Stimulated activated effector memory CD8-positive, alpha-beta T cell treated with anti-CD3 and anti-CD28 coated beads, Interleukin-12 subunit alpha, Interleukin-12 subunit beta, amount 100 ng/mL, for 72 hours (primary cell): Measurements from ENCODE around the gene SASH1.
"Not testable (repeated sequence)": the region's sequence is repeated elsewhere in the genome, so short reads cannot be mapped to it uniquely, and the experiment has no call there.

Source experiments
- ATAC-seq: fragments of 150-1000 bp; cut with Tn5 transposase; 2 replicates; pipeline ENCODE4 v1.10.0; 2021
- DNase-seq, 2 donors: peaks; one replicate each; pipeline ENCODE4 v3.0.0; 2021 to 2022; ENCODE audit warnings: low spot score in 2 of 2
- H3K27ac Mint-ChIP-seq: one replicate; pipeline ENCODE4 v1.8.0; 2022; ENCODE audit warnings: mild to moderate bottlenecking, mixed read lengths
- H3K36me3 Mint-ChIP-seq: one replicate; pipeline ENCODE4 v1.8.0; 2022; ENCODE audit warnings: mild to moderate bottlenecking, mixed read lengths
- H3K4me1 Mint-ChIP-seq: one replicate; pipeline ENCODE4 v1.8.0; 2022; ENCODE audit warnings: mixed read lengths
- H3K4me3 Mint-ChIP-seq: one replicate; pipeline ENCODE4 v1.8.0; 2022; ENCODE audit warnings: mild to moderate bottlenecking, mixed read lengths
- H3K9me3 Mint-ChIP-seq: one replicate; pipeline ENCODE4 v1.8.0; 2022; ENCODE audit warnings: mixed read lengths

Gene SASH1

DNA sequence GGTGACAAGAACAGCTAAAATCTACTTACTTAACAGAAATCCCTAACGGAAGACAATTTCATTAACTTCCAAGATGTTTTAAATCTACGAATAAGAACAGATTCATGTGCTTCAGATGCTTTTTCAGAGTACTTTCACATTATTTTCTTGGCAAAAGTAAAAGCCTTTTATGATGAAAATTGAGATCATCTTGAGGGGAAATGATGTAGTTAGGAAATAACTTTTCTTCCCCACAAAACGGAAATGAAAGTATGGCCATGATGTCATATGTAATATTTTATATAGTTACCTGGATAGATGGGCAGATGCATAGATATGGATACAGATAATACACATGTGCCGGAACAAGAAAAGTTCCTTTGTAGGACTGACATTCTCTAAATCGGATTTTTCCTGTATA lies 32.8 kb downstream of the SASH1 start:
- no peaks in the 10 kb centered on the region for H3K36me3 Mint-ChIP-seq
- no peak overlapping the region for H3K4me3 Mint-ChIP-seq
- H3K27ac Mint-ChIP-seq = no peak overlapping the region
- DNase-seq = no peak
- no peaks in the 10 kb centered on the region for H3K4me1 Mint-ChIP-seq
- H3K9me3 Mint-ChIP-seq = no peaks in the 10 kb centered on the region
- no peak for ATAC-seq

- DNase-seq (no peak), ATAC-seq (no peak)
- Mint-ChIP-seq H3K9me3 (no peaks in the 10 kb centered on the region), H3K36me3 (no peaks in the 10 kb centered on the region), H3K4me1 (no peaks in the 10 kb centered on the region), H3K27ac (no peak overlapping the region), H3K4me3 (no peak overlapping the region)
Observed at GRCh38 chr6:148379481-148379880, 36.8 kb downstream of the SASH1 start.

GRCh38 chr6:148379966-148380713 lies 37.5 kb downstream of the SASH1 start:
- no peak for ATAC-seq
- DNase-seq = no peak
- no peak overlapping the region for H3K27ac Mint-ChIP-seq
- H3K4me3 Mint-ChIP-seq = no peak overlapping the region
- H3K36me3 Mint-ChIP-seq = no peaks in the 10 kb centered on the region
- no peaks in the 10 kb centered on the region for H3K4me1 Mint-ChIP-seq
- H3K9me3 Mint-ChIP-seq = no peaks in the 10 kb centered on the region

GRCh38 chr6:148382051-148382450 lies 39.4 kb downstream of the SASH1 start:
- not testable (repeated sequence) for ATAC-seq, H3K36me3 Mint-ChIP-seq, DNase-seq, H3K4me1 Mint-ChIP-seq, H3K27ac Mint-ChIP-seq, H3K4me3 Mint-ChIP-seq, H3K9me3 Mint-ChIP-seq

DNA sequence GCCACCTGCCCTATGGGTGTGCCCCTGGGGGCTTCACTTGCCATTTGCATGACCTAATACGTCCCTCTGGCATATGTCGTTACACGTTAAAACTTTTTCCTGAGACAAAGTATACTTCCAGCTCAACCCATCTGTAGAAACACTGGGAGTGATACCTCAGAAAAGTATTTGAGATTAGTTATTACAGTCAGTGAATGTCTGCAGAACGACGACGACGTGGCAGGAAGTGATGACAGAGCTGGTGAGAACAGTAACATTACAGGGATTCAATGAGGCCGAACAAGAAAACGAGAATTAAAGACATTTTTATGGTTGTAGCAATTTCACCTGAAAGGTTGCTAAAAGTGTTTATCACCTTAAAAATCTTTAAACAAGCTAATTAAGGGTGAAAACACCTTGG lies 40.2 kb downstream of the SASH1 start:
- H3K9me3 Mint-ChIP-seq = no peaks in the 10 kb centered on the region
- ATAC-seq (no peak), DNase-seq (no peak)
- no peak overlapping the region for H3K4me3 Mint-ChIP-seq
- H3K36me3 Mint-ChIP-seq = no peaks in the 10 kb centered on the region
- no peaks in the 10 kb centered on the region for H3K4me1 Mint-ChIP-seq
- no peak overlapping the region for H3K27ac Mint-ChIP-seq

GRCh38 chr6:148383658-148384368 lies 41.2 kb downstream of the SASH1 start:
- no peaks in the 10 kb centered on the region for H3K4me1 Mint-ChIP-seq
- no peaks in the 10 kb centered on the region for H3K36me3 Mint-ChIP-seq
- H3K4me3 Mint-ChIP-seq = no peak overlapping the region
- H3K9me3 Mint-ChIP-seq = no peaks in the 10 kb centered on the region
- no peak overlapping the region for H3K27ac Mint-ChIP-seq
- no peak for ATAC-seq
- no peak for DNase-seq

DNA sequence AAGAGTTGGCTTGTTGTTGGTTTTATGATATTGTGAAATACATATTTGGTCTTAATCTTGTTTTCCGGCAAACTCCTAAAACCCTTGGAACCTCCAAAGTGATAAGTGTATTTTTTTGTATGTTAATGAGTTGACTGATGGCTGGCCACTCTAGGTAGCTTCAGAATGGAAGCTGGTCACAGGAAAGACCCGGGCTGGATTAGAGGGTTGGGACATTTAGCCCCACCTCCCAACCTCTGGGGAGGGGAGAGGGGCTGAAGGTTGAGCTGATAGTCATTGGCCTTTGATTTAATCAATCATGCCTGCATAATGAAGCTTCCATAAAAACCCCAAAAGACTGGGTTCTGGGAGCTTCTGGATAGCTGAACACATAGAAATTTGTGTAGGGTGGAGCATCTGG lies 42.7 kb downstream of the SASH1 start:
- no peaks in the 10 kb centered on the region for H3K4me1 Mint-ChIP-seq
- no peak overlapping the region for H3K4me3 Mint-ChIP-seq
- ATAC-seq (no peak), DNase-seq (no peak)
- no peaks in the 10 kb centered on the region for H3K36me3 Mint-ChIP-seq
- H3K27ac Mint-ChIP-seq = no peak overlapping the region
- H3K9me3 Mint-ChIP-seq = no peaks in the 10 kb centered on the region

DNA sequence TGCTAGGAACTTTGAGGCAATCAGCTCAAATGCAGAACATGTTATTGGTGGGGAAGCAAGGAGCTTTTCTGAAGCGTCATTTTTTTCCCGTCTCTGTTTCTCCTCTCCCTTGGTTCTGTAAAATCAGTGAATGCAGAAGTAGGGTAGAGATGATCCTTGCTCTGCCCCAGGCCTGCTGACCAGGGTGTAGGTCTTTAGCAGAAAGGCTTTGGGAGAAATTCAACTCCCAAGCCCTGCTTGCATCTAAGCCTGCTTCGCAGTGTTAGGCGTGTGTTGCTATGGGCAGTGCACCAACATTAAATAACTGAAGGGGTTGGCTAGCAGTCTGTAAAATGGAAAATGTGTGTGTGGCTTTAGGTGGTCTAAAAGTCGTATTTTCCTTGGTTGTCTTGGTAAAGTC lies 45.9 kb downstream of the SASH1 start:
- H3K4me3 Mint-ChIP-seq = no peak overlapping the region
- H3K27ac Mint-ChIP-seq = no peak overlapping the region
- no peak for DNase-seq
- H3K36me3 Mint-ChIP-seq = no peaks in the 10 kb centered on the region
- no peaks in the 10 kb centered on the region for H3K4me1 Mint-ChIP-seq
- no peaks in the 10 kb centered on the region for H3K9me3 Mint-ChIP-seq
- no peak for ATAC-seq

GRCh38 chr6:148389086-148389485 lies 46.4 kb downstream of the SASH1 start:
- ATAC-seq (no peak), DNase-seq (no peak)
- Mint-ChIP-seq H3K27ac (no peak overlapping the region), H3K4me1 (no peaks in the 10 kb centered on the region), H3K36me3 (no peaks in the 10 kb centered on the region), H3K4me3 (no peak overlapping the region), H3K9me3 (no peaks in the 10 kb centered on the region)

GRCh38 chr6:148389917-148390316 lies 47.3 kb downstream of the SASH1 start:
- H3K4me3 Mint-ChIP-seq = no peak overlapping the region
- H3K36me3 Mint-ChIP-seq = no peaks in the 10 kb centered on the region
- no peaks in the 10 kb centered on the region for H3K9me3 Mint-ChIP-seq
- no peak overlapping the region for H3K27ac Mint-ChIP-seq
- H3K4me1 Mint-ChIP-seq = no peaks in the 10 kb centered on the region
- ATAC-seq (no peak), DNase-seq (no peak)

GRCh38 chr6:148392127-148392526 lies 49.5 kb downstream of the SASH1 start:
- not testable (repeated sequence) for H3K4me3 Mint-ChIP-seq, H3K36me3 Mint-ChIP-seq, DNase-seq, H3K27ac Mint-ChIP-seq, ATAC-seq, H3K4me1 Mint-ChIP-seq, H3K9me3 Mint-ChIP-seq

DNA sequence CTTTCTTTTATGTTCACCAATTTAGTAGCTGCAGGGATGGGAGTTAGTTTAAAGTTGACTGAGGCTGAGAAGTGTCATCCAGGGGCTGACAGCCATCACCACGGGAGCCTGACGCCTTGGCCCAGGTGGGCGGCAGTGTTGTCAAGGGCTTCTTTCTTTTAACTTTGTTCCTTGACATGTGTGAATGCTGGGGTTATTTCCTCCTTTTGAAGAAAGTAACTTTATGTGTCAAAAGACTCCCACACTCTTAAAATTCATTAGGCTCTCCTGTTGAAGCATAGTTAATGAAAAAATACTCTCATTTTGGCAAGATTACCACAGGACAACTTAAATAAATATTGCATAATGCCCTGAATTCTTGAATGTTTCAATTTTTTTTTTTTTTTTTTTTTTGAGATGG lies 50.0 kb downstream of the SASH1 start:
- no peak overlapping the region for H3K4me3 Mint-ChIP-seq
- no peak overlapping the region for H3K27ac Mint-ChIP-seq
- no peak for ATAC-seq
- no peaks in the 10 kb centered on the region for H3K36me3 Mint-ChIP-seq
- no peak for DNase-seq
- H3K4me1 Mint-ChIP-seq = no peaks in the 10 kb centered on the region
- no peaks in the 10 kb centered on the region for H3K9me3 Mint-ChIP-seq

- Mint-ChIP-seq H3K36me3 (no peaks in the 10 kb centered on the region), H3K4me1 (no peaks in the 10 kb centered on the region), H3K4me3 (no peak overlapping the region), H3K9me3 (no peaks in the 10 kb centered on the region), H3K27ac (no peak overlapping the region)
- ATAC-seq (no peak), DNase-seq (no peak)
Observed at GRCh38 chr6:148395583-148396101, 53.0 kb downstream of the SASH1 start.

GRCh38 chr6:148396411-148396810 lies 53.8 kb downstream of the SASH1 start:
- ATAC-seq = no peak
- no peaks in the 10 kb centered on the region for H3K36me3 Mint-ChIP-seq

GRCh38 chr6:148396926-148397325 lies 54.3 kb downstream of the SASH1 start:
- DNase-seq (no peak), ATAC-seq (no peak)
- Mint-ChIP-seq H3K9me3 (no peaks in the 10 kb centered on the region), H3K27ac (no peak overlapping the region), H3K36me3 (no peaks in the 10 kb centered on the region), H3K4me3 (no peak overlapping the region), H3K4me1 (no peaks in the 10 kb centered on the region)

More at GRCh38 chr6:148396411-148396810, 53.8 kb downstream of the SASH1 start:
- H3K27ac Mint-ChIP-seq = no peak overlapping the region
- no peaks in the 10 kb centered on the region for H3K9me3 Mint-ChIP-seq
- no peak for DNase-seq
- no peak overlapping the region for H3K4me3 Mint-ChIP-seq
- H3K4me1 Mint-ChIP-seq = no peaks in the 10 kb centered on the region

DNA sequence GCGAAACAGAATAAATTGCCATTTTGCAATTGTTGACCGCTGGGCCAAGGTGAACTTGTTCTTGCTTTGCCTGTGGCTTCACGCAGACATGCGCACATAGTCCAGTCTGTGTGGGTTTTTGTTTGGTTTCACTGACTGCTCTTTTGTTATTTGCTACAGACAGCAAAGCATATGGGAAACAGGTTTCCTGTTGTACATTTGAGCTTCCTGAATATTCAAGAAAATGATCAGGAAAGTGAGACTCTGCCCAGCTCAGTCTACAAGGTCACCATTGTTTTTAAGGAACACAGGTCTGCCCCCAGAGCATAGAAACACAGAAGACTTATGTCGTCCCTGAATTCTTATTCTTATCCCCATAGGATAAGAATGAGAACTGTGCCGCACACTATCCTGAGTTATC lies 55.6 kb downstream of the SASH1 start:
- Mint-ChIP-seq H3K4me1 (no peaks in the 10 kb centered on the region), H3K27ac (no peak overlapping the region), H3K9me3 (no peaks in the 10 kb centered on the region), H3K4me3 (no peak overlapping the region), H3K36me3 (no peaks in the 10 kb centered on the region)
- ATAC-seq = no peak
- no peak for DNase-seq
